CD8-positive, alpha-beta memory T cell (primary cell): ENCODE measurements around the gene DGLUCY. TPM values are rescaled to one million over a fixed set of nuclear protein-coding genes. Genes with fewer than 3 reads are reported as not detected.
A peak's percentile ranks its signal among the peaks of the same experiment; 100 is the strongest.

Experiments
- CTCF ChIA-PET: fragments of 350-600 bp; sonication (Branson Sonifier 250); formaldehyde crosslinking; loops from one replicate; lab custom pipeline; 2021; ENCODE audit warnings: antibody characterized with exemption; lab: Charles Lee
- POLR2A ChIA-PET: fragments of 350-600 bp; sonication (Branson Sonifier 250); formaldehyde crosslinking; loops from one replicate; lab custom pipeline; 2021; ENCODE audit warnings: antibody characterized with exemption; lab: Charles Lee
- DNase-seq, 5 donors: peaks; one replicate each; pipeline versions ENCODE4 v3.0.0 to v3.0.0-alpha.2; 2020 to 2022; ENCODE audit warnings: mixed read lengths in 1 of 5
- H3K27ac ChIP-seq: one replicate; pipeline ENCODE4 v1.7.0; 2013; ENCODE audit warnings: low read depth, mild to moderate bottlenecking, low read length, moderate library complexity
- H3K27me3 ChIP-seq: 2 replicates; pipeline ENCODE4 v1.7.0; 2013; ENCODE audit warnings: low read length, mild to moderate bottlenecking; ENCODE audit not compliant: insufficient read depth, poor library complexity, severe bottlenecking
- H3K36me3 ChIP-seq: 2 replicates; pipeline ENCODE4 v1.7.0; 2013; ENCODE audit warnings: mild to moderate bottlenecking, low read length, moderate library complexity; ENCODE audit not compliant: insufficient read depth
- H3K4me1 ChIP-seq: 2 replicates; pipeline ENCODE4 v1.7.0; 2013; ENCODE audit warnings: mild to moderate bottlenecking, low read length, moderate library complexity; ENCODE audit not compliant: insufficient read depth
- H3K4me3 ChIP-seq: 2 replicates; pipeline ENCODE4 v1.7.0; 2013; ENCODE audit warnings: mild to moderate bottlenecking, low read length
- H3K9me3 ChIP-seq: 2 replicates; pipeline ENCODE4 v1.7.0; 2013; ENCODE audit warnings: mild to moderate bottlenecking, low read length
- H3K27ac Mint-ChIP-seq, 8 donors: one replicate each; pipeline ENCODE4 v1.8.0; 2020 to 2021; ENCODE audit warnings: mixed read lengths in 8 of 8, mild to moderate bottlenecking in 6 of 8, inconsistent platforms in 3 of 8, moderate library complexity in 3 of 8
- H3K27me3 Mint-ChIP-seq, 2 donors: one replicate each; pipeline ENCODE4 v1.8.0; 2020 to 2021; ENCODE audit warnings: mixed read lengths in 2 of 2, mild to moderate bottlenecking in 1 of 2, moderate library complexity in 1 of 2
- H3K36me3 Mint-ChIP-seq, 3 donors: one replicate each; pipeline ENCODE4 v1.8.0; 2020 to 2021; ENCODE audit warnings: mixed read lengths in 3 of 3, inconsistent platforms in 1 of 3, mild to moderate bottlenecking in 1 of 3
- H3K4me1 Mint-ChIP-seq, 3 donors: one replicate each; pipeline ENCODE4 v1.8.0; 2020 to 2021; ENCODE audit warnings: mixed read lengths in 3 of 3, inconsistent platforms in 1 of 3, mild to moderate bottlenecking in 1 of 3
- H3K4me3 Mint-ChIP-seq, 7 donors: one replicate each; pipeline ENCODE4 v1.8.0; 2020 to 2021; ENCODE audit warnings: mixed read lengths in 7 of 7, mild to moderate bottlenecking in 6 of 7, moderate library complexity in 4 of 7, inconsistent platforms in 2 of 7
- H3K9me3 Mint-ChIP-seq, 5 donors: one replicate each; pipeline ENCODE4 v1.8.0; 2020 to 2022; ENCODE audit warnings: mixed read lengths in 5 of 5, mild to moderate bottlenecking in 3 of 5, moderate library complexity in 2 of 5, inconsistent platforms in 1 of 5
- polyA plus RNA-seq: library from polyadenylated mRNA; unstranded; fragments of 300-500 nt; fragmentation: Illumina TruSeq; gene quantifications from one replicate; pipeline ENCODE4 v1.2.3, GENCODE V29; 2021
- total RNA-seq, 2 experiments: library from RNA; stranded (reverse); gene quantifications; one replicate each; pipeline ENCODE4 v1.2.3, GENCODE V29; 2021

DGLUCY gene
- total and polyA plus RNA-seq, 3 experiments from 2014 or later = 45.3 to 55.5 (median 48.7) TPM

DNA sequence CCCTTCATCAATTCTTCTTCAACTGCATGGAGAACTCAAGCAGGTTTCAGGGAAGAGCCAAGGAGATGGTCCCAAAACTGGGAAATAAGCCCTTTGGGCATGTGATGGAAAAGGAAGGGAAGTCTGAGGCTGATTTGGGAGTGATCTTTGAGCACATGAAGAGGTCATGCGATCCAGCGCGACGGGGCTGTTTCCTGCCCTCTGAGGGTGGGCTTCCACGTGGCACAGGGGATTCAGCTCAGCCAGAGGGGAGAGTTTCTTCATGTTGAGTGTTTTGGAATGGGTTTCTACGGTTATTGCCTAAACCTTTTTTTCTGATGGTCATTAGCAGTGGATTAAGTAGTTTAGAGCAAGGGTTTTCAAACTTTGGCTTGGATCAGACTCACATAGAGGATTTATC is 100.4 kb downstream of the DGLUCY start:
- H3K36me3 Mint-ChIP-seq = peaks cover 15 to 69% (median 24%) of the 10 kb centered on the region in 3 donors
- POLR2A ChIA-PET = no interaction called here
- no peaks in the 10 kb centered on the region for H3K9me3 ChIP-seq
- peaks cover 20% of the 10 kb centered on the region for H3K36me3 ChIP-seq
- peaks cover 1 to 7% (median 2%) of the 10 kb centered on the region in 3 donors for H3K4me1 Mint-ChIP-seq
- H3K4me3 ChIP-seq = no peak overlapping the region
- no peaks in the 10 kb centered on the region for H3K9me3 Mint-ChIP-seq
- CTCF ChIA-PET = no interaction called here
- no peak overlapping the region for H3K4me3 Mint-ChIP-seq
- no peaks in the 10 kb centered on the region for H3K27me3 Mint-ChIP-seq
- DNase-seq = no peak
- no peak overlapping the region for H3K27ac ChIP-seq
- H3K27me3 ChIP-seq = no peaks in the 10 kb centered on the region
- H3K27ac Mint-ChIP-seq = peak overlapping the region in 4 of 8 donors; percentile 28 to 78 (median 47)
- H3K4me1 ChIP-seq = no peaks in the 10 kb centered on the region

DNA sequence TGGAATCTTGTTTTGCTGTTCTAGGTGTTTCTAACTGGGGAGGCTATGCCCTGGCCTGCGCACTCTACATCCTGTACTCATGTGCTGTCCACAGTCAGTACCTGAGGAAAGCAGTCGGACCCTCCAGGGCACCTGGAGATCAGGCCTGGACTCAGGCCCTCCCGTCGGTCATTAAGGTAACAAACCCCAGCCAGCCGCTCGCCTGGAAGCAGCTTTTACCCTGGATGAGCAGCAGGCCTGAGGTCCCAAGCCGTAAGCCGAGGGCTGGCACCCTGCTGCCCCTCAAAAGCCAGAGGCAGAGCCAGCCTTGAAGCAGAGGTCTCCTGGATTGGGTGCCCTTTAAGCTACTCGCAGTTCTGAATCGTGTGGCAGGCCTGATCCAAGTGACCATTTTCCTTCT is 101.5 kb downstream of the DGLUCY start:
- no peak for DNase-seq
- H3K27ac ChIP-seq = no peak overlapping the region
- H3K4me1 ChIP-seq = no peaks in the 10 kb centered on the region
- Mint-ChIP-seq H3K36me3 (peaks cover 15 to 69% (median 20%) of the 10 kb centered on the region in 3 donors), H3K4me3 (no peak overlapping the region), H3K27ac (peak overlapping the region in 3 of 8 donors; percentile 36 to 87 (median 50)), H3K4me1 (peaks cover 1 to 10% (median 9%) of the 10 kb centered on the region in 3 donors), H3K9me3 (no peaks in the 10 kb centered on the region), H3K27me3 (no peaks in the 10 kb centered on the region)
- peaks cover 20% of the 10 kb centered on the region for H3K36me3 ChIP-seq
- no peaks in the 10 kb centered on the region for H3K9me3 ChIP-seq
- H3K4me3 ChIP-seq = no peak overlapping the region
- POLR2A ChIA-PET = no interaction called here
- CTCF ChIA-PET = interaction anchor here (1.1 to 1.5 kb wide), 4 partner anchors 12 to 73 kb away, joined by 3 to 5 read pairs (median 4); no protein-coding TSS in a partner anchor
- no peaks in the 10 kb centered on the region for H3K27me3 ChIP-seq

DNA sequence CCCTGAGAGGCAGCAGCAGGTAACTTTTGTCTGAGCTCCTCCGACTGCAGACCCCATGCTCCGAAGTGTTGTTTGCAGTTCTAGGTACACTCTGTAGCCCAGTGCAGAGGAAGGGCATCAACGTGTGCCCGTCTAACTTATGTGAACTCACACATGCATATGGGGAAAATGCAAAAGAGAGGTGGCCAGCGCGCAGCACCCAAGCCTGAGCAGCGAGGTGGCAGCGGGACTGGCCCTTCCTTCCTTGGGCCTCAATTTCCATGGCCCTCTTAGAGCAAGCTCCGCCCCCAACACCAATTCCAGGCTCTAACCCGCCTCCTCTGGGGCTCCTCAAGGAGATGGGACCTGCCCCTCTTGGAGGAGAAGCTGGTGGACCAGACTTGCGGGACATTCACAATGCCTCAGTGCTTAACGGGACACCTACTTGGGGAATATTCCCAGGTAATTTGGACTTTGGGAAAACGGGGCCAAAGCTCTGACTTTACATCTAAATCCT is 102.9 kb downstream of the DGLUCY start:
- ChIA-PET CTCF (interaction anchor here (1.4 to 1.5 kb wide), 2 partner anchors 22 to 71 kb away, joined by 4 to 5 read pairs; no protein-coding TSS in a partner anchor), POLR2A (no interaction called here)
- no peak overlapping the region for H3K4me3 ChIP-seq
- H3K27me3 ChIP-seq = no peaks in the 10 kb centered on the region
- H3K27ac ChIP-seq = no peak overlapping the region
- H3K4me1 Mint-ChIP-seq = peaks cover 8 to 23% (median 16%) of the 10 kb centered on the region in 3 donors
- peak overlapping the region in 1 of 8 donors; percentile 33 for H3K27ac Mint-ChIP-seq
- no peaks in the 10 kb centered on the region for H3K27me3 Mint-ChIP-seq
- H3K36me3 ChIP-seq = peaks cover 12% of the 10 kb centered on the region
- H3K9me3 ChIP-seq = no peaks in the 10 kb centered on the region
- DNase-seq = no peak
- H3K36me3 Mint-ChIP-seq = peaks cover 17 to 64% (median 17%) of the 10 kb centered on the region in 3 donors
- H3K9me3 Mint-ChIP-seq = no peaks in the 10 kb centered on the region
- no peak overlapping the region for H3K4me3 Mint-ChIP-seq
- no peaks in the 10 kb centered on the region for H3K4me1 ChIP-seq

DNA sequence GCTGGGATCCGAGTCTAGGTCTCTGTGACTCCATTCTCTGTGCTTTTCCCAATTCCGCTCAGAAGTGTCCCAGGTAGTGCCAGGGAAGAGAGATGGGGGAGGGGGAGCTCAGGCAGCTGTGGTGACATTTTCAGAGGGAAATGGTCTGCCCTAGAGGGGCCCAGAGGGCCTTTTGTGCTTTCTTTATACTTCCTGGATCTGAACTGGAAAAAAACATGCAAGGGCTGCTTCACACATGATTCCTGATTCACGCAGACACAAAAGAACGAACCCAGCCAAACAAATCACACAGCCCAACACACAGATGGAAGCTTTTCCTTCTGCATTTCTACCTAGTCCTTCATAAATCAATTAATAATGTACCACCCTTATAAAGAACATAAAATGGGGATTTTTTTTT is 104.1 kb downstream of the DGLUCY start:
- Histone ChIP-seq H3K4me1 (no peaks in the 10 kb centered on the region), H3K36me3 (peaks cover 12% of the 10 kb centered on the region), H3K27ac (no peak overlapping the region), H3K27me3 (no peaks in the 10 kb centered on the region), H3K9me3 (no peaks in the 10 kb centered on the region), H3K4me3 (no peak overlapping the region)
- H3K4me1 Mint-ChIP-seq = peaks cover 19 to 35% (median 28%) of the 10 kb centered on the region in 3 donors
- ChIA-PET POLR2A (no interaction called here), CTCF (no interaction called here)
- no peaks in the 10 kb centered on the region for H3K9me3 Mint-ChIP-seq
- no peak overlapping the region for H3K4me3 Mint-ChIP-seq
- peak overlapping the region in 2 of 8 donors; percentile 2 to 45 for H3K27ac Mint-ChIP-seq
- no peaks in the 10 kb centered on the region for H3K27me3 Mint-ChIP-seq
- H3K36me3 Mint-ChIP-seq = peaks cover 21 to 68% (median 21%) of the 10 kb centered on the region in 3 donors
- DNase-seq = no peak

DNA sequence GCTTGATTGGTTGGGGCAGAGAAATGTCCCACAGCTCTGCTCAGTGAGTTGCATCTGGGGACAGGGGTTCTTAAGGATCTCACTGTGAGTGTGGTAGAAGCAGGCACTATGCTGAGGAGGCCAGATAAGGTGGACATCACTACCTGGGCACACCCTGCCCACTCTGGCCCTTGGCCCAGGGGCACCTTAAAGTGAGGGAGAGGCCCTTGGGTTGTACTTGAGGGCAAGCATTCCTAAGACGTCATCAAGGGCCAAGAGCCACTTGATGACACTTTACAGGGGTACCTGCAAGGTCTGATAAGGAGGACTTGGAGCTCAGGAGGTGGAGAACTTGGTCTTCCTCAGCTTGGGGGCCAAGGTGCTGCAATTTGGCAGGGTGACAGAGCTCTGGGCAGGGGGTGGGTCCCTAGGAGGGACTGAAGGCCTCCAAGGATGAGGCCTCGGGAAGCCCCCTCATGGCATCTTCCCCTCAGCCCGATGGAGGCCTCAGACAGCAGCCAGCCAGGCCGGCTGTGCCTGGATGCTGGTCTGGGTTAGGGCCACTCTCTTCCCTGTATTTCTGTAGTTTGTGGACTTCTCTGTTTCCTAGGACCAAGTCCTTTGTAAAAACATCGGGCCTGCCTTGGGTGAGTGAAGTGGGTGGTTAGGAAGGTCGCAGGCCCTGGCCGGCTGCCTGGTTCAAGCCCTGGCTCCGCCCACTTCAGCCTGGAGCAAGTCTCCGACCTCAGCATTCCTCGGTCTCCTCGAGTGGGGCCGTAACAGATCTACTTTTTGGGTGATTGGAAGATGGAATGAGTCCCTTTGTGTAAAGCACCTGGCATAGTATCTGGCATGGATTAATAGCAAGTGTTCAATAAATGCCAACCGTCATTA is 105.9 kb downstream of the DGLUCY start:
- peaks cover 28 to 52% (median 44%) of the 10 kb centered on the region in 3 donors for H3K4me1 Mint-ChIP-seq
- Histone ChIP-seq H3K27ac (no peak overlapping the region), H3K4me3 (no peak overlapping the region), H3K9me3 (no peaks in the 10 kb centered on the region), H3K4me1 (peaks cover 16% of the 10 kb centered on the region), H3K27me3 (no peaks in the 10 kb centered on the region), H3K36me3 (peaks cover 7% of the 10 kb centered on the region)
- H3K27ac Mint-ChIP-seq = peak overlapping the region in 7 of 8 donors; percentile 5 to 87 (median 43)
- H3K9me3 Mint-ChIP-seq = no peaks in the 10 kb centered on the region
- DNase-seq = no peak
- ChIA-PET POLR2A (interaction anchor here (1.0 to 1.2 kb wide), 2 partner anchors 7 to 23 kb away, joined by 3 to 5 read pairs; no protein-coding TSS in a partner anchor), CTCF (interaction anchor here (2.8 kb wide), 1 partner anchor 42 kb away, joined by 10 read pairs; no protein-coding TSS in a partner anchor)
- peaks cover 13 to 67% (median 17%) of the 10 kb centered on the region in 3 donors for H3K36me3 Mint-ChIP-seq
- H3K4me3 Mint-ChIP-seq = no peak overlapping the region
- no peaks in the 10 kb centered on the region for H3K27me3 Mint-ChIP-seq

DNA sequence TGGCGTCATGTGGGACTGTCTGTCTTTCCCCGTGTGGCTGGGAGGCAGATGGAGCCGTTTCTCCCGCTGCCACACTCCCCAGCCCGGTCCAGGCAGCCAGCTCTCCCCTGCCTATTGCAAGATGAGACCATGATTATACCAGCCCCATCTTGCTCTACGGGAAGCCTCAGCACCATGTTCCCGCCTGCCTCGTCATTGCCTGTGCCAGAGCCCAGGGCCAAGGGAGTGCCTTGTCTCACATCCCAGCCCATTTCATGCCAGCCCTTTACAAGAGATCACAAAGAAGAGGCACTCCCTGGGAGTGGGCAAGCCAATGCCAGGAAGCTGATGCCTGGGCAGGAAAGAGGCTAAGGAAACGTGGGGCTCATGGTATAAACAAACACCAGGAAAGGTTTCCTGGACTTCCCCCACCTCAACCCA is 106.7 kb downstream of the DGLUCY start:
- Histone ChIP-seq H3K9me3 (no peaks in the 10 kb centered on the region), H3K4me3 (no peak overlapping the region), H3K36me3 (peaks cover 6% of the 10 kb centered on the region), H3K27me3 (no peaks in the 10 kb centered on the region), H3K27ac (no peak overlapping the region), H3K4me1 (peaks cover 25% of the 10 kb centered on the region)
- CTCF ChIA-PET = interaction anchor here (2.8 kb wide), 1 partner anchor 43 kb away, joined by 10 read pairs; no protein-coding TSS in a partner anchor
- Mint-ChIP-seq H3K27ac (peak overlapping the region in 5 of 8 donors; percentile 29 to 87 (median 57)), H3K4me1 (peaks cover 36 to 61% (median 52%) of the 10 kb centered on the region in 3 donors), H3K36me3 (peaks cover 13 to 64% (median 16%) of the 10 kb centered on the region in 3 donors), H3K9me3 (no peaks in the 10 kb centered on the region), H3K27me3 (no peaks in the 10 kb centered on the region), H3K4me3 (no peak overlapping the region)
- no peak for DNase-seq
- POLR2A ChIA-PET = no interaction called here

DNA sequence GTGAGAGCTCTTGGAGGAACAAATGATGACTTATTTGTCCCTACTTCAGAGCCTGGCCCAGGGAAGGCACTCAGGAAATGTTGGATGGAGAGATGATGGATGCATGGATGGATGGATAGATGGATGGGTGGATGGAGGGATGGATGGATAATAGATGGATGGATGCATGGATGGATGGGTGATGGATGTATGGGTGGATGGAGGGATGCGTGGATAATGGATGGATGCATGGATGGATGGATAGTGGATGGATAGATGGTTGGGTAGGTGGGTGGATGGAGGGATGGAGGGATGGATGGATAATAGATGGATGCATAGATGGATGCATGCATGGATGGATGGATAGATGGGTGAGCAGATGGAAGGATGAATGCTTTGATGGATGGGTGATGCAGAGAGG is 107.4 kb downstream of the DGLUCY start:
- no peak overlapping the region for H3K4me3 ChIP-seq
- Mint-ChIP-seq H3K36me3 (peaks cover 7 to 59% (median 12%) of the 10 kb centered on the region in 3 donors), H3K27ac (peak overlapping the region in 6 of 8 donors; percentile 34 to 84 (median 65)), H3K27me3 (no peaks in the 10 kb centered on the region), H3K4me3 (no peak overlapping the region), H3K9me3 (no peaks in the 10 kb centered on the region), H3K4me1 (peaks cover 43 to 68% (median 59%) of the 10 kb centered on the region in 3 donors)
- H3K27me3 ChIP-seq = no peaks in the 10 kb centered on the region
- no peak for DNase-seq
- no peaks in the 10 kb centered on the region for H3K9me3 ChIP-seq
- ChIA-PET CTCF (interaction anchor here (1.4 to 2.8 kb wide), 2 partner anchors 44 to 65 kb away, joined by 4 to 10 read pairs; no protein-coding TSS in a partner anchor), POLR2A (no interaction called here)
- no peak overlapping the region for H3K27ac ChIP-seq
- H3K36me3 ChIP-seq = no peaks in the 10 kb centered on the region
- peaks cover 28% of the 10 kb centered on the region for H3K4me1 ChIP-seq
